Measurements from ENCODE around the gene MFGE8.

The MFGE8 gene

GRCh38 chr15:88864861-88865497, 48.2 kb downstream of the MFGE8 start:
- Histone ChIP-seq H3K4me3 (replicated peaks; ENCODE audit: low read depth, low read length) (no peak overlapping the region), H3K36me3 (ENCODE audit: control insufficient read depth, insufficient read depth, low read length) (no peaks in the 10 kb centered on the region), H3K27me3 (replicated peaks; ENCODE audit: control insufficient read depth, insufficient read depth, low read length) (peaks cover 2% of the 10 kb centered on the region)
- DNase-seq (ENCODE audit: extremely low read depth, insufficient read length) = no peak
- no peak for TF ChIP-seq CTCF (IDR thresholded peaks at IDR 0.05; ENCODE audit: insufficient read depth, low read length, poor library complexity, severe bottlenecking)

GRCh38 chr15:88863412-88863811, 49.8 kb downstream of the MFGE8 start:
- no peak for TF ChIP-seq CTCF (IDR thresholded peaks at IDR 0.05; ENCODE audit: insufficient read depth, low read length, poor library complexity, severe bottlenecking)
- H3K36me3 ChIP-seq (ENCODE audit: control insufficient read depth, insufficient read depth, low read length) = no peaks in the 10 kb centered on the region
- H3K4me3 ChIP-seq (replicated peaks; ENCODE audit: low read depth, low read length) = no peak overlapping the region
- no peak for DNase-seq (ENCODE audit: extremely low read depth, insufficient read length)
- peaks cover 2% of the 10 kb centered on the region for H3K27me3 ChIP-seq (replicated peaks; ENCODE audit: control insufficient read depth, insufficient read depth, low read length)

GRCh38 chr15:88860212-88860611, 53.0 kb downstream of the MFGE8 start:
- Histone ChIP-seq H3K4me3 (replicated peaks; ENCODE audit: low read depth, low read length) (no peak overlapping the region), H3K36me3 (ENCODE audit: control insufficient read depth, insufficient read depth, low read length) (no peaks in the 10 kb centered on the region), H3K27me3 (replicated peaks; ENCODE audit: control insufficient read depth, insufficient read depth, low read length) (peaks cover 2% of the 10 kb centered on the region; the same call in 1 of the 2 replicates)
- DNase-seq (ENCODE audit: extremely low read depth, insufficient read length) = no peak
- TF ChIP-seq CTCF (IDR thresholded peaks at IDR 0.05; ENCODE audit: insufficient read depth, low read length, poor library complexity, severe bottlenecking) = no peak

GRCh38 chr15:88859550-88859949, 53.6 kb downstream of the MFGE8 start:
- Histone ChIP-seq H3K4me3 (replicated peaks; ENCODE audit: low read depth, low read length) (no peak overlapping the region), H3K27me3 (replicated peaks; ENCODE audit: control insufficient read depth, insufficient read depth, low read length) (peaks cover 2% of the 10 kb centered on the region; the same call in 1 of the 2 replicates), H3K36me3 (ENCODE audit: control insufficient read depth, insufficient read depth, low read length) (no peaks in the 10 kb centered on the region)
- no peak for TF ChIP-seq CTCF (IDR thresholded peaks at IDR 0.05; ENCODE audit: insufficient read depth, low read length, poor library complexity, severe bottlenecking)
- DNase-seq (ENCODE audit: extremely low read depth, insufficient read length) = no peak

- no peak for TF ChIP-seq CTCF (IDR thresholded peaks at IDR 0.05; ENCODE audit: insufficient read depth, low read length, poor library complexity, severe bottlenecking)
- H3K4me3 ChIP-seq (replicated peaks; ENCODE audit: low read depth, low read length) = no peak overlapping the region
- H3K36me3 ChIP-seq (ENCODE audit: control insufficient read depth, insufficient read depth, low read length) = no peaks in the 10 kb centered on the region
- DNase-seq (ENCODE audit: extremely low read depth, insufficient read length) = no peak
- H3K27me3 ChIP-seq (replicated peaks; ENCODE audit: control insufficient read depth, insufficient read depth, low read length) = peaks cover 2% of the 10 kb centered on the region; the same call in 1 of the 2 replicates
Measured at GRCh38 chr15:88858934-88859333, 54.2 kb downstream of the MFGE8 start.

GRCh38 chr15:88852476-88852875, 60.7 kb downstream of the MFGE8 start:
- Histone ChIP-seq H3K4me3 (replicated peaks; ENCODE audit: low read depth, low read length) (no peak overlapping the region), H3K36me3 (ENCODE audit: control insufficient read depth, insufficient read depth, low read length) (no peaks in the 10 kb centered on the region), H3K27me3 (replicated peaks; ENCODE audit: control insufficient read depth, insufficient read depth, low read length) (peaks cover 1% of the 10 kb centered on the region; the same call in 1 of the 2 replicates)
- no peak for DNase-seq (ENCODE audit: extremely low read depth, insufficient read length)
- no peak for TF ChIP-seq CTCF (IDR thresholded peaks at IDR 0.05; ENCODE audit: insufficient read depth, low read length, poor library complexity, severe bottlenecking)

All from GM06990 (cell line).